ENCODE results near the gene RAC2.

RAC2 gene

GRCh38 chr22:37275622-37276021, 31.6 kb upstream of the RAC2 start:
- DNase-seq (ENCODE audit: low read depth): no peak

- DNase-seq (ENCODE audit: low read depth): no peak
Observed at GRCh38 chr22:37275134-37275533, 31.1 kb upstream of the RAC2 start.

DNA sequence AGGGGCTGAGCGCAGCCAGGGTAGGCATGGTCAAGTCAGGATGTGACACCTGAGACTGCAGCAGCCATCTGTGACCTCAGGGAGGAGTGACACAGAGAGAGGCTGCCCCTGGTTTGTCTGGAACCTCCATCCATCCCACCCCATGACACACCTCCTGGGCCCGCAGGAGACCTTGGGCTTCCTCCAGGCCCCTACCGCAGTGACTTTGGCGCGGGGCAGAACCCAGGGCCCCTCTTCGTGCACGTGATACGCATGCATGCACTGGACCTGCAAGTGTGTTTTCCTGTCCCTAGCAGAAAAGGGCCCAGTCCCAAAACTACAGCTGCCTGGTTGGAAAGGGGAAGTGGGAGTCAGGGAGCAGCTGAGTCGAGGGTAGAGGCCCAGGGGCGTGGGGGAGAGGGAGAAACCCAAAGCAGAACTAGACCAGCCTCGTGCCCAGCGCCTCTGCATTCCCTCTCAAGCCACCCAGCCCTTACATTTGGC, 30.4 kb upstream of the RAC2 start:
- DNase-seq (ENCODE audit: low read depth): no peak

- no peak for DNase-seq (ENCODE audit: low read depth)
Observed at GRCh38 chr22:37273846-37274225, 29.8 kb upstream of the RAC2 start.

DNA sequence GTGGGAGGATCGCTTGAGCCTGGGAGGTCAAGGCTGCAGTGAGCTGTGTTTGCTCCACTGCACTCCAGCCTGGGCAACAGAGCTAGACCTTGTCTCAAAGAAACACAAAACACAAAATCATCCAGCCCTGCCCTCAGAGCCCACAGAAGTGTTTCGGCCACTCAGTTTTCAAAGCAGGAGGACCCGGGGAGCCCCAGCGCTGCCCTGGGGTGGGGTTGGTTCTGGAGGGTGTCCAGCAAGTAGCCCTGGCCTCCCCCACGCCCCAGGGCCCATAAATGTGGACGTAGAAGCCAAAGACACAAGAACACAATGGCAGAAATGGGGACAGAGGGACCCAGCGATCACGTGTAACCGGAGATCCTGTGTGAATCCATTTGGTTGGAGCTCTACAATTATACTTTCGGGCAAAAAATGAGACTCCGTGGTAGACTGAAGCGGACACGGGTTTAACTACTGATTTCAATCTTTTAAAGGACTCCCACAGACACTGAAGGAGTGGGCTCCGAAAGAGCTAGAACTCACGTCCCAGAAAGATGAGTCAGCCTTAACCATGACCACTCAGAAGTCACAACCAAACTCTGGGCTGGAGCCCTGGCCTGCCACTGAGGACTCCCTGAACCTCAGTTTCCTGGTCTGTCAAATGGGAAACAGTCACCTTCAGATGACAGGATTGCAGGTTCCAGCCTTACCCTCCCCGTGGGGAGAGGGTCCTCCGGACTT, 29.2 kb upstream of the RAC2 start:
- DNase-seq (ENCODE audit: low read depth): no peak

- DNase-seq (ENCODE audit: low read depth): no peak
Observed at GRCh38 chr22:37270928-37271650, 27.0 kb upstream of the RAC2 start.

GRCh38 chr22:37269936-37270678, 26.0 kb upstream of the RAC2 start:
- DNase-seq (ENCODE audit: low read depth): no peak

DNA sequence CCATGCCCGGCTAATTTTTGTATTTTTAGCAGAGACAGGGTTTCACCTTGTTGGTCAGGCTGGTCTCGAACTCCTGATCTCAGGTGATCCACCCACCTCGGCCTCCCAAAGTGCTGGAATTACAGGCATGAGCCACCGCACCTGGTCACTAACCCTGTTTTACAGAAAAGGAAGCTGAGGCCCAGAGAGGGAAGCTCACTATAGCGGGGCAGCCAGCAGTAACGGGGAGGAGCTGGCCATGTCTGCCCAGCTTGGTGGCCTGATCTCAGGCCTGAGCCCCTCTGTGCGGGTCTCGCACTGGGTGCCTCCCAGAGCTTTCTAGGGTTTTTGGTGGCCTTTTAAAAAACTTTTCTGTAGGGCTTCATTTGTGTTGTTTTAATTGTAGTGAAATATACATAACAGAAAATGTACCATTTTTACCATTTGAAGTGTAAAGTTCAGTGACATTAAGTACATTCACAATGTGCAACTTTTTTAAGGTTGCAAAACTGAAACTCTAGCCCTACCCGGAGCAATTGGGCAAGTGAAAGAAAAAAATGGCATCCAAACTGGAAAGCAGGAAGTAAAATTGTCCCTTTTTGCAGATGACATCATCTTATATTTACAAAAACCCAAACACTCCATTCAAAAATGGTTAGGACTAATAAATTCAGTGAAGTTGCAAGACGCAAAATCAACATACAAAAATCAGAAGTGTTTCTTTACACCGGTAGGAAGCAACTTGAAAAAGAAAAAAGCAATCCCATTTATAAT, 23.8 kb upstream of the RAC2 start:
- DNase-seq (ENCODE audit: low read depth): no peak

DNA sequence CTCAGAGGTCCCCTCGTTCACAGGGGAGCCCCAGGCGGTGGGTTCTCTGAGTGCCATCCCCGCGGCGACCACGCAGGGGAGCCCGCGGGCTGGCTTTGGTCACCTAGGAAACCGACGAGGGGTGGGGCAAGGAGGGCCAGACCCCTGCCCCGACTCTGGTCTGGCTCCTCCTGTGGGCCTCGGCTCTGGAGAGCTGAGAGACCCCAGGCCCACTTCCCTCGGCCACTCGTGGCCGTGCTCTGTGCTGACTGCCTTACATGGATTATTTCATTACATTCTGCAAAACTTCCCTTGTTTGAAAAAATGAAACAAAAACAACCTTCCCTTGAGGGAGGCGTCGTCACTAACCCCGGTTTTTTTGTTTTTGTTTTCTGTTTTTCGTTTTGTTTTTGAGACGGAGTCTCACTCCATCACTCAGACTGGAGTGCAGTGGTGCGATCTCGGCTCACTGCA, 23.1 kb upstream of the RAC2 start:
- DNase-seq (ENCODE audit: low read depth): peak; percentile 55

- DNase-seq (ENCODE audit: low read depth): no peak
Observed at GRCh38 chr22:37266581-37267134, 22.6 kb upstream of the RAC2 start.

- DNase-seq (ENCODE audit: low read depth): no peak
Observed at GRCh38 chr22:37263966-37264887, 20.2 kb upstream of the RAC2 start.

GRCh38 chr22:37262346-37262745, 18.3 kb upstream of the RAC2 start:
- DNase-seq (ENCODE audit: low read depth): no peak

DNA sequence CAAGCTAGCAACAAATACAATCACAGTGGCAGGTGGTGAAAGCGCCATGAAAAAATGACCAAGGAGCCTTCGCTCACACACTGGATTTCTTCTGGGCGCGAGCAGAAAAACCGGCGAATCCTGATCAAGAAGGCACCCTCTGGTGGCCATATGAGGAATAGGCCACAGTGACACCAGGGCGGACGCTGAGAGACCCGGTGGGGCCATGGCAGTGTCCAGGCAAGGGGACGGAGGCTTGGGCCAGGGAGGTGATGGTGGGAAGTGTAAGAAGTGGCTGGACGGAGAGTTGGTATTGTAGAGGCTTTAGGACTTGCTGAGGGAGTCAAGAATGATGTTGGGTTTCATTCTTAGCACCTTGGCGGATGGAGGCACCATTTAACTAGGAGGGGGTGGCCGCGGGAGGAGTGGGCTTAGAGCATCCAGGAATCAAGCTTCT, 16.9 kb upstream of the RAC2 start:
- no peak for DNase-seq (ENCODE audit: low read depth)

DNA sequence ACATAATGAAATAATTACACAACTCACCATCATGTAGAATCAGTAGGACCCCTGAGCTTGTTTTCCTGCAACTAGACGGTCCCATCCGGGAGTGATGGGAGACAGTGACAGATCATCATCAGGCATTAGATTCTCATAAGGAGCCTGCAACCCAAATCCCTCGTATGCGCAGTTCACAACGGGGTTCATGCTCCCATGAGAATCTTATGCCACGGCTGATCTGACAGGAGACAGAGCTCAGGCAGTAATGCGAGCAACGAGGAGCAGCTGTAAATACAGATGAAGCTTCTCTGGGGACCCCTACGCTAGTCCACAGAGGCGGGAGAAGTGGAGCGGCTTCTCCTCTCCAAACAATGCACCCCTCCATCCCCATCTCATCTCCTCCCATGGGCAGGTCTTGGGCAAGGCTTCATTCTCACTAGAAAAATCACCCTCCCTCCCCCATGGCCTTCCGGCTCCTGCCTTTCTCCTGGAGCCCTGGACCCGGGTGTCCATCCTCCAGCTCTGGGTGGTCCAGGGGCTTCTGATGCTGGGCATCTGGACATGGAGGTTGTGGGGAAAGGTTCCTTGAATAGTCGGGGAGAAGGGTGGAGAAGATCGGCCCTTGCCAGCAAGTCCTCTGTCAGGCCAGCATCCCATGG, 16.2 kb upstream of the RAC2 start:
- DNase-seq (ENCODE audit: low read depth): no peak

- no peak for DNase-seq (ENCODE audit: low read depth)
Observed at GRCh38 chr22:37259540-37260029, 15.5 kb upstream of the RAC2 start.

- DNase-seq (ENCODE audit: low read depth): no peak
Observed at GRCh38 chr22:37258753-37259401, 14.8 kb upstream of the RAC2 start.

DNA sequence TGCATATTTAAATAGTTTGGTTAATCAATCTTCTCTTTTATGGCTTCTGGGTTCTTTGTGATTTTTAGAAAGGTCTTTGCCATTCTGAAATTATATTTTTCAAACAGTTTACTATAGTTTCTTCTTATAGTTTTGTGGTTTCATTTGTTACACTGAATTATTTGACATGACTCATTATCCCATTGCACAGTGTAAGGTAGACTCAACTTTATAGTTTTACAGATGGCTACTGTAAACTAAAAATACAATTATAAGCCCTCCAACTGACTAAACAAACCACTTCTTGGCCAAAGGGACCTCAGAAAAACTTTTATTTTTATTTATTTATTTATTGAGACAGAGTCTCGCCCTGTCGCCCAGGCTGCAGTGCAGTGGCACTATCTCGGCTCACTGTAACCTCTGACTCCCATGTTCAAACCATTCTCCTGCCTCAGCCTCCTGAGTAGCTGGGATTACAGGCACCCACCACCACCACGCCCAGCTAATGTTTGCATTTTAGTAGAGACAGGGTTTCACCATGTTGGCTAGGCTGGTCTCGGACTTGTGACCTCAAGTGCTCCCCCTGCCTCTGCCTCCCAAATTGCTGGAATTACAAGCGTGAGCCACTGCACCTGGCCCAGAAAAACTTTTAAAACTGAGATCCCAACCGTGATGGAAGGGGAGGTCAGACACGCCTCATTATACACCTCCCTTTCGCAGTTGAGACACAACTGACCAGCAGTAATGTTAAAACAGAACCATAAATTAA, 14.1 kb upstream of the RAC2 start:
- DNase-seq (ENCODE audit: low read depth): no peak

DNA sequence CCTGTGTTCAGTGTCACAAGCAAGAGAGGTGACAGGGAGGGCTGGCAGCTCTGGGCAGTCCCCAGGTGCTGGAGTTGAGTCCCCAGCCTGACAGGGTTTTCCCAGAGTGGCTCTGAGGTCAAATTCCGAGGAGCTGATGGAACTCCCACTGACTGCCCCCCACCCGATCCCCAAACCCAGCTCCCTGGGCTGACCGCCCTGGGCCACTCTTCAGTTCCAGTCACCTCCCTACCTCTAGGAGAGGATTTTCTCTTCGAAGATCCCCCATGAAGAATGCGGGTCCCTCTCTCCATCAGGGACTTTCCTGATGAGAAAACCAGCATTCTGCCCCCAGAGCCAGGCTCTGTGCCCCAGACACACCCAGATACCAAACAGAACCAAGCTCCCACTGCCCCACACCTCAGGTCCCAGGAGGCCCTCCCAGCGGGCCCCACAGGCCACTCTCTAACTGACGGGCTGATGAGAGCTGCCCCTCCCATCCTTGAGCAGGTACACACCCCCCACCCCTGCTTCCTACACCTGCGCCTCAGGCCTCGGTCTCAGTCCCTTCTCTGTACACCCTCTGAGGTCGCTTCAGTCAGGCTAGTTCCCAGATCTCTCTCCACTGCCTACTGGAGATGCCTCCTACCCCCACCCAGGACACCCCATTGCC, 12.1 kb upstream of the RAC2 start:
- DNase-seq (ENCODE audit: low read depth): no peak

Data from stimulated activated CD8-positive, alpha-beta memory T cell treated with anti-CD3 and anti-CD28 coated beads, Interleukin-15, amount 100 ng/mL, for 24 hours (primary cell).